GM12891 (cell line): ENCODE data around the gene GRM1.

Source experiments
- PAX5 ChIP-seq: IDR thresholded peaks from 2 replicates; pipeline ENCODE4 v1.6.1; 2011; ENCODE audit warnings: low read length, moderate library complexity, mild to moderate bottlenecking; ENCODE audit not compliant: insufficient read depth, severe bottlenecking
- POLR2A ChIP-seq: IDR thresholded peaks from 2 replicates; pipeline ENCODE4 v1.6.1; 2011; ENCODE audit warnings: low read depth, low read length, control low read depth
- POLR2AphosphoS5 ChIP-seq: IDR thresholded peaks from 2 replicates; pipeline ENCODE4 v1.6.1; 2011; ENCODE audit warnings: low read depth, low read length, control low read depth
- POU2F2 ChIP-seq: IDR thresholded peaks from 2 replicates; pipeline ENCODE4 v1.6.1; 2011; ENCODE audit warnings: low read depth, mild to moderate bottlenecking, control low read depth, low read length, moderate library complexity
- SPI1 ChIP-seq: IDR thresholded peaks from 2 replicates; pipeline ENCODE4 v1.6.1; 2011; ENCODE audit warnings: low read depth, low read length, control low read depth
- TAF1 ChIP-seq: IDR thresholded peaks from 2 replicates; pipeline ENCODE4 v1.6.1; 2011; ENCODE audit warnings: low read depth, low read length, control low read depth

- TF ChIP-seq POLR2AphosphoS5 = no peak
- no peak for TF ChIP-seq SPI1
- TF ChIP-seq POLR2A = no peak
- no peak for TF ChIP-seq TAF1
- TF ChIP-seq PAX5 = no peak
- TF ChIP-seq POU2F2 = no peak
These were observed 64.3 kb downstream of the GRM1 start for GRCh38 chr6:146092961-146093686.
